B cell (primary cell): ENCODE measurements around the gene RAP1A. TPM values are rescaled to one million over a fixed set of nuclear protein-coding genes. Genes with fewer than 3 reads are reported as not detected.

Source experiments
- ATAC-seq: fragments of 200-7000 bp; cut with Tn5 transposase; one replicate; pipeline ENCODE4 v1.10.0; 2021; ENCODE audit warnings: low read depth, mild to moderate bottlenecking, moderate number of reproducible peaks, moderate library complexity
- CTCF ChIA-PET: fragments of 350-600 bp; sonication (Branson Sonifier 250); formaldehyde crosslinking; loops from one replicate; lab custom pipeline; 2021; ENCODE audit warnings: antibody characterized with exemption, inconsistent platforms; lab: Charles Lee
- POLR2A ChIA-PET: fragments of 350-600 bp; sonication (Branson Sonifier 250); formaldehyde crosslinking; loops from one replicate; lab custom pipeline; 2021; ENCODE audit warnings: antibody characterized with exemption; lab: Charles Lee
- DNase-seq: peaks from one replicate; pipeline ENCODE4 v3.0.0; 2013
- H2AFZ ChIP-seq: 2 replicates; pipeline ENCODE4 v1.6.1; 2012; ENCODE audit warnings: mild to moderate bottlenecking, low read depth, low read length; ENCODE audit not compliant: insufficient read depth, poor library complexity, severe bottlenecking
- H3K27ac ChIP-seq, 2 donors: 1 replicate in 1 of 2; 2 replicates in 1 of 2; pipeline ENCODE4 v1.5.1; 2012 to 2013; ENCODE audit warnings: low read length in 2 of 2, mild to moderate bottlenecking in 2 of 2, moderate library complexity in 1 of 2
- H3K27me3 ChIP-seq, 4 experiments: fragments of 200-600 bp in 1 of 4; sonication (generic) in 1 of 4; replicated peaks in 1 of 4; 1 replicate in 2 of 4; 2 replicates in 2 of 4; pipeline versions ENCODE4 v1.6.1 to v1.7.0; 2013 to 2016; ENCODE audit warnings: low read length in 3 of 4, mild to moderate bottlenecking in 2 of 4, mixed read lengths in 1 of 4, moderate library complexity in 1 of 4; ENCODE audit not compliant: insufficient read depth in 4 of 4, control insufficient read depth in 3 of 4; ENCODE audit errors: control extremely low read depth in 1 of 4
- H3K36me3 ChIP-seq, 2 experiments: replicated peaks in 1 of 2; 1 replicate in 1 of 2; 2 replicates in 1 of 2; pipeline versions ENCODE4 v1.6.1 to v1.7.1; 2013; ENCODE audit warnings: low read length in 1 of 2; ENCODE audit not compliant: insufficient read depth in 2 of 2, control insufficient read depth in 1 of 2; ENCODE audit errors: control extremely low read depth in 1 of 2, extremely low read depth in 1 of 2
- H3K4me1 ChIP-seq, 2 donors: fragments of 200-600 bp in 1 of 2; sonication (generic) in 1 of 2; 1 replicate in 1 of 2; 2 replicates in 1 of 2; pipeline versions ENCODE4 v1.5.1 to v1.6.1; 2013 to 2017; ENCODE audit warnings: low read length in 2 of 2; ENCODE audit not compliant: control insufficient read depth in 2 of 2, insufficient read depth in 2 of 2
- H3K4me2 ChIP-seq: replicated peaks from 2 replicates; pipeline ENCODE3; 2012; ENCODE audit warnings: mild to moderate bottlenecking, low read depth, low read length; ENCODE audit not compliant: poor library complexity, severe bottlenecking
- H3K4me3 ChIP-seq, 5 experiments: fragments of 200-600 bp in 1 of 5; sonication (generic) in 1 of 5; 1 replicate in 3 of 5; 2 replicates in 2 of 5; pipeline versions ENCODE4 v1.5.1 to v1.7.0; 2011 to 2016; ENCODE audit warnings: low read length in 4 of 5, mild to moderate bottlenecking in 4 of 5, low read depth in 2 of 5, control low read depth in 1 of 5, moderate library complexity in 1 of 5; ENCODE audit not compliant: insufficient read depth in 1 of 5; ENCODE audit errors: control extremely low read depth in 1 of 5, extremely low read depth in 1 of 5
- H3K79me2 ChIP-seq: fragments of 200-600 bp; sonication (generic); one replicate; pipeline ENCODE4 v1.6.0; 2016; ENCODE audit warnings: low read length; ENCODE audit not compliant: control insufficient read depth, insufficient read depth
- H3K9ac ChIP-seq: fragments of 200-600 bp; sonication (generic); 2 replicates; pipeline ENCODE4 v1.6.1; 2017; ENCODE audit warnings: mild to moderate bottlenecking, low read length, moderate library complexity
- H3K9me3 ChIP-seq, 3 donors: one replicate each; pipeline versions ENCODE4 v1.6.1 to v1.7.1; 2013; ENCODE audit warnings: low read length in 2 of 3; ENCODE audit not compliant: control insufficient read depth in 2 of 3, insufficient read depth in 1 of 3; ENCODE audit errors: control extremely low read depth in 1 of 3
- H4K20me1 ChIP-seq: 2 replicates; pipeline ENCODE4 v1.6.0; 2012; ENCODE audit warnings: mild to moderate bottlenecking, low read length; ENCODE audit not compliant: insufficient read depth, control insufficient read depth, poor library complexity, severe bottlenecking
- H3K27ac Mint-ChIP-seq: one replicate; pipeline ENCODE4 v1.8.0; 2021; ENCODE audit warnings: mixed read lengths
- H3K27me3 Mint-ChIP-seq: one replicate; pipeline ENCODE4 v1.8.0; 2021; ENCODE audit warnings: mixed read lengths
- H3K4me1 Mint-ChIP-seq: one replicate; pipeline ENCODE4 v1.8.0; 2021; ENCODE audit warnings: mixed read lengths
- H3K4me3 Mint-ChIP-seq: one replicate; pipeline ENCODE4 v1.8.0; 2021; ENCODE audit warnings: mixed read lengths
- H3K9me3 Mint-ChIP-seq: one replicate; pipeline ENCODE4 v1.8.0; 2022; ENCODE audit warnings: mixed read lengths; ENCODE audit not compliant: insufficient read depth
- CTCF ChIP-seq: fragments of 200-600 bp; IDR thresholded peaks from one replicate; pipeline ENCODE4 v1.8.0; 2022; ENCODE audit warnings: antibody characterized with exemption, mild to moderate bottlenecking
- EZH2 ChIP-seq: IDR thresholded peaks from 2 replicates; pipeline ENCODE4 v1.6.1; 2012; ENCODE audit warnings: borderline replicate concordance, low read depth, mild to moderate bottlenecking, moderate library complexity, low read length; ENCODE audit not compliant: insufficient read depth, poor library complexity, severe bottlenecking
- WGBS: methylation state at CpG from one replicate; pipeline ENCODE4 v1.1.5; 2013; ENCODE audit warnings: missing lambda C conversion rate; ENCODE audit not compliant: insufficient coverage; 5-methylcytosine and 5-hydroxymethylcytosine counted together
- intact Hi-C: fragments of 100-400 bp; cut with micrococcal nuclease; formaldehyde crosslinking; loops from one replicate; pipeline ENCODE4 v1.10.0; 2022
- polyA plus RNA-seq: library from polyadenylated mRNA; depleted of rRNA; stranded (reverse); fragments of >200 nt; gene quantifications from 2 replicates; pipeline ENCODE4 v1.2.3, GENCODE V29; 2012
- total RNA-seq, 2 donors: library from RNA; stranded (reverse); fragments of 120-200 nt in 1 of 2; gene quantifications; 1 replicate in 1 of 2; 2 replicates in 1 of 2; pipeline versions ENCODE4 v1.2.3 to v1.2.4, GENCODE V29; 2013 to 2022

RAP1A gene
- total and polyA plus RNA-seq, 2 donors (not counting 1 experiment from before 2014, with no cell fraction given), result 32.6 to 75.3 TPM

- H3K4me1 ChIP-seq, result peaks cover 10 to 16% of the 10 kb centered on the region in 2 donors
- no peaks in the 10 kb centered on the region for H3K9me3 ChIP-seq
- H3K9ac ChIP-seq, result no peak overlapping the region
- Mint-ChIP-seq H3K27me3 (no peaks in the 10 kb centered on the region), H3K4me1 (peaks cover 64% of the 10 kb centered on the region), H3K4me3 (no peak overlapping the region), H3K27ac (peak overlapping the region; percentile 34), H3K9me3 (no peaks in the 10 kb centered on the region)
- no peak overlapping the region for H3K4me2 ChIP-seq
- H3K79me2 ChIP-seq, result peaks cover 99% of the 10 kb centered on the region
- no peak for TF ChIP-seq EZH2
- TF ChIP-seq CTCF, result no peak
- ChIA-PET CTCF (interaction anchor here (0.7 to 3.8 kb wide), 2 partner anchors 22 to 161 kb away, joined by 3 to 19 read pairs; no protein-coding TSS in a partner anchor), POLR2A (no interaction called here)
- H4K20me1 ChIP-seq, result peaks cover 48% of the 10 kb centered on the region
- peaks cover 2 to 6% of the 10 kb centered on the region in 2 experiments for H3K36me3 ChIP-seq
- no peak overlapping the region for H2AFZ ChIP-seq
- peak overlapping the region in 1 of 2 donors; percentile 24 for H3K27ac ChIP-seq
- no CpG with 5 or more reads among the region's 1 CpG for WGBS
- DNase-seq, result no peak
- intact Hi-C loops, result no loop called here
- H3K4me3 ChIP-seq, result no peak overlapping the region
- no peak for ATAC-seq
- no peaks in the 10 kb centered on the region for H3K27me3 ChIP-seq
Measured at GRCh38 chr1:111669268-111669667, 49.7 kb downstream of the RAP1A start.

- Mint-ChIP-seq H3K4me1 (peaks cover 51% of the 10 kb centered on the region), H3K27ac (no peak overlapping the region), H3K9me3 (peaks cover 2% of the 10 kb centered on the region), H3K4me3 (no peak overlapping the region), H3K27me3 (no peaks in the 10 kb centered on the region)
- Histone ChIP-seq H3K9ac (no peak overlapping the region), H3K4me2 (no peak overlapping the region), H3K9me3 (peaks cover 0 to 10% (median 0%) of the 10 kb centered on the region in 3 donors), H3K36me3 (peaks cover 2 to 16% of the 10 kb centered on the region in 2 experiments), H2AFZ (no peak overlapping the region), H3K79me2 (peaks cover 99% of the 10 kb centered on the region), H4K20me1 (peaks cover 45% of the 10 kb centered on the region), H3K27me3 (no peaks in the 10 kb centered on the region), H3K4me3 (no peak overlapping the region), H3K4me1 (peaks cover 2 to 5% of the 10 kb centered on the region in 2 donors), H3K27ac (peak overlapping the region in 1 of 2 donors; percentile 32)
- ATAC-seq (no peak), DNase-seq (no peak)
- POLR2A ChIA-PET, result no interaction called here
- CTCF ChIA-PET, result no interaction called here
- intact Hi-C loops, result no loop called here
- TF ChIP-seq CTCF, result no peak
- no peak for TF ChIP-seq EZH2
Measured at GRCh38 chr1:111671852-111672251, 52.3 kb downstream of the RAP1A start.
